ACC112 (cell line): ENCODE results near the gene PPM1H.

Experiments used
- H2AFZ ChIP-seq: fragments of 200-600 bp; sonication (generic); one replicate; pipeline ENCODE4 v1.6.0; 2017; ENCODE audit warnings: antibody characterized with exemption, low read length; ENCODE audit not compliant: unreplicated experiment
- H3K27ac ChIP-seq: fragments of 200-600 bp; sonication (generic); 2 replicates; pipeline ENCODE4 v1.5.1; 2014; ENCODE audit warnings: low read depth, mild to moderate bottlenecking, antibody characterized with exemption, low read length, moderate library complexity
- H3K27me3 ChIP-seq: fragments of 200-600 bp; sonication (generic); 2 replicates; pipeline ENCODE4 v1.6.1; 2014; ENCODE audit warnings: mild to moderate bottlenecking, antibody characterized with exemption, low read length, moderate library complexity, mixed read lengths; ENCODE audit not compliant: insufficient read depth
- H3K36me3 ChIP-seq: fragments of 200-600 bp; sonication (generic); 2 replicates; pipeline ENCODE4 v1.6.1; 2016; ENCODE audit warnings: mild to moderate bottlenecking, antibody characterized with exemption, low read length, moderate library complexity, mixed read lengths; ENCODE audit not compliant: insufficient read depth
- H3K4me1 ChIP-seq: fragments of 200-600 bp; sonication (generic); one replicate; pipeline ENCODE4 v1.6.1; 2016; ENCODE audit warnings: low read length, mixed read lengths; ENCODE audit not compliant: insufficient read depth, unreplicated experiment, control insufficient read depth
- H3K4me3 ChIP-seq: fragments of 200-600 bp; sonication (generic); 2 replicates; pipeline ENCODE4 v1.5.1; 2014; ENCODE audit warnings: mild to moderate bottlenecking, low read depth, low read length
- H3K79me2 ChIP-seq: fragments of 200-600 bp; sonication (generic); one replicate; pipeline ENCODE4 v1.6.0; 2016; ENCODE audit warnings: low read length; ENCODE audit not compliant: control insufficient read depth, unreplicated experiment, insufficient read depth

PPM1H gene

DNA sequence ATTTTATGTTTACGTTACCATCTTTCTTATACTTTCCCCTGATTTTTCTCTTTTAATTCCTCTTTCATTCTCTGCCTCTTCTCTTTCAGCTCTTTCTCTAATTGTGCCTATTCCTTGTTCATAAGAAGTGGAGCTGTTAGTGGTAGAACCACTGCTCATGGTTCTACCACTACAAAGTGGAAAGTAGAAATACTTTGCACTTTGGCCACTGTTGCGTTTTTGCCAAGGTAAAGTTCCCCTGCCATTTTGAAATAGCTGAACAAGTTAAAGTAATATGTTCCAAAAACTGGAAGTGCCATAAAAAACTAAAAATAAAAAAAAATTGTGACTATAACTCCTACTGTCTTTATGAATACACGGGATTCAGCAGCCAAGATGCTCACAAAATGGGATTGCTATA is 337.7 kb downstream of the PPM1H start:
- Histone ChIP-seq H3K27ac (no peak overlapping the region), H3K4me3 (no peak overlapping the region), H2AFZ (no peak overlapping the region), H3K79me2 (peaks cover 13% of the 10 kb centered on the region), H3K4me1 (peaks cover 19% of the 10 kb centered on the region), H3K27me3 (no peaks in the 10 kb centered on the region), H3K36me3 (peaks cover 6% of the 10 kb centered on the region; the same call in 1 of the 2 replicates)
